Activated T-helper 9 cell treated with anti-CD3 and anti-CD28 coated beads, Interleukin-2, amount 50 U/mL, for 16 hours (primary cell): Measurements from ENCODE around the gene TBKBP1.
"Not testable (repeated sequence)": the region's sequence is repeated elsewhere in the genome, so short reads cannot be mapped to it uniquely, and the experiment has no call there.

ENCODE experiments used
- DNase-seq: peaks from one replicate; pipeline ENCODE4 v3.0.0-alpha.2; 2020; ENCODE audit warnings: low read depth

TBKBP1 gene

GRCh38 chr17:47676510-47677165, 17.3 kb upstream of the TBKBP1 start:
- DNase-seq, result no peak

- no peak for DNase-seq
These were observed 15.8 kb upstream of the TBKBP1 start for GRCh38 chr17:47678196-47678595.

GRCh38 chr17:47682138-47682537, 11.8 kb upstream of the TBKBP1 start:
- DNase-seq, result no peak

GRCh38 chr17:47682727-47683126, 11.2 kb upstream of the TBKBP1 start:
- DNase-seq, result not testable (repeated sequence)

DNA sequence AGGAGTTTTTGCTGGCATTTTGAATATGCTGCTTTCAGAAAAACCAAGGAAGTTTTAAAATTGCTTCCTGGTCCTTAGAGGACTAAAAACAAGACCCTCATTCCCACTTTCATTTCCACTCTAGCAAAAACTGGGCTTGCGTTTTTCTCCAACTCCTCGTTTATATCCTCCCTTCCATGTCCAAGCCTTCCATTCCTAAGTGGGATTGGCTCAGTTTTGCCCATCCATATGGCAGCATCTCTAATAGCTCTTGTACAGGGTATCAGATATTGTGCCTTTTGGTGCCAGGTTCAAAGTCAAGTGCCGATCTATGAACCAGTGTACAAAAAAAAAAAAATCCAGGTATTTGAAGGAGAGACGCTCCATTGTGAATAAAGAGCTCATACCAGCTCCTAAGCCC, 9.9 kb upstream of the TBKBP1 start:
- DNase-seq, result no peak

- DNase-seq, result no peak
These were observed 9.3 kb upstream of the TBKBP1 start for GRCh38 chr17:47684535-47685193.

DNA sequence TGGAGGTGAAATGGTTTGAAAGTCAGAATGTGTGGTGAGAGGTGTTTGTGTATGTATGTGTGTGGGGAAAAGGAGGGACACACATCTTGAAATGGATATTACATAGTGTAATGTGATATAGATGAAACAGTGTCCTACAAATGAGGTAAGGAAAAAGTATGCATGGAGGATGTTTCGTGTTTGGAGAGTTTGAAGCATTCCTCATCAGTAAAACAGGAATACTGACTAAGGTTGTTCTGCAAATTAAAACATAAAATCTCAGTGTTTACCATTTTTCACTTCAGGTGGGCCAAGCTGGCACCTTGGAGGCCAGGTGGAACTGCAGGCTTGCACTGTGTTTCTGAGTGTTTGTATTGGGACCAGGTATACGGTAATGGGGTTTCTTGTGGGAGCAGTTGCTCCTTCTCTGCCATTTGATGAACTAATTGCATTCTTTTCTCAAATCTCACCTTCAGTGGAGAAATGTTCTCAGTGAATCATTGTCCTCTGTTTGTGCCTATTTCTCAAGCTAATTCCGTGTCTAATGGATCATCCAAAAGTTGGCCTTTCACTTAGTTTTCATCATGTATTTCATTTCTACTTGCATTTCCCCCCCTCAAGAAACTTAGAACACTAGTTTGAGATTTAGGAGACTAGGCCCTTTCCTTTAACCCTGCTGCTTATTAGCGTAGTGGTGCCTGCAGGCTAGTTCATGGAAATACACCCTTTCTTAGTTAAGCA, 8.2 kb upstream of the TBKBP1 start:
- no peak for DNase-seq

DNA sequence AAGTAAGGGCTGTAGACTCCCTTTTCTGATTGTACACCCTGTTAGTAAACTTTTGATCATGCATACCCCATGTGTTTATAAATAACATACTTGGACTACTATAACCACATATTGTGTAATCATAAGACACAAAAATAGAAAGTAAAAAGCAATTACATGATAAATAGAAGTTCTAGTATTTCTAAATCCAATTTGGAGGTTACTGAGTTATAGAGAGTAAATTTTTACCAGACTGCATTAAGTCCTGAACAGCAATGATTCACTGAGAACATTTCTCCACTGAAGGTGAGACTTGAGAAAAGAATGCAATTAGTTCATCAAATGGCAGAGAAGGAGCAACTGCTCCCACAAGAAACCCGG, 7.7 kb upstream of the TBKBP1 start:
- no peak for DNase-seq

- DNase-seq, result no peak
These were observed 7.2 kb upstream of the TBKBP1 start for GRCh38 chr17:47686664-47687327.

GRCh38 chr17:47687328-47687690, 6.7 kb upstream of the TBKBP1 start:
- DNase-seq, result no peak

- DNase-seq, result no peak
These were observed 6.2 kb upstream of the TBKBP1 start for GRCh38 chr17:47687748-47688147.

GRCh38 chr17:47690121-47690520, 3.8 kb upstream of the TBKBP1 start:
- DNase-seq, result no peak

DNA sequence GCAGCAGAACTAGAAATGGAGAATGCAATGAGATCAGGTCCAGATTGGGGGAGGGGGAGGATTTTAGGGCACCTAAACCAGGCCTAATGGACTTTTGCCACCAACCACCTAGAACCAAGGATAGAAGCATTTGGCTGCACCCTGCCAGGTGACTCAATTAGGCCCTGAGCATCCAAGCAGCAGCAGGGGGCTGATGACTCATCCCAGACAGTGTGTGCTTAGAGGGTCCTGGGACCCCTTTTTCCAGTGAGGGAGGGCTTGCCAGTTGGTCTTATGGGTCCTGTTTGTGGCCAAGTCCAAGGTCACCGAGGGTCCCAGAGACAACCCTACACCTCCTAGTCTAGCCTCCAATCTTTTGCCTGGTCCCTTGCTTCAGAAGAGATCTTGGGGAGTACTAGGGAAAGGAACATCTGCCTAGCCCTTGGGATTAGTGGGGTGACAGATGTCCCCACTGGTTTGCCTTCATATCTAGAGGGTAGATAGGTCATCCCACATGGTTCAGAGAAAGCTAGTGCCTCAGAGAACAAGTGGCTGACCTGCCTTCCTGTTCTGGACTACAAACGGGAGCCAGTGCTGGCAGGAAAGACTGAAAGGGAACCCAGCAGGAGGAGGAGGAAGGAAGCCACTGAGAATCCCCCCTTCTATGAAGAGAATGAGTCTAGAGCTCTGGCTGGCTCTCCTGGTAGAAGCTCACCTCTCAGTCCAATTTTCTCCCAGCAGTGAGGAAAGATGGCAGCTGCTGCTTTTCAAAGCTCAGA, 1.6 kb upstream of the TBKBP1 start:
- DNase-seq, result no peak

GRCh38 chr17:47692895-47693730, 848 bp upstream of the TBKBP1 start:
- no peak for DNase-seq

DNA sequence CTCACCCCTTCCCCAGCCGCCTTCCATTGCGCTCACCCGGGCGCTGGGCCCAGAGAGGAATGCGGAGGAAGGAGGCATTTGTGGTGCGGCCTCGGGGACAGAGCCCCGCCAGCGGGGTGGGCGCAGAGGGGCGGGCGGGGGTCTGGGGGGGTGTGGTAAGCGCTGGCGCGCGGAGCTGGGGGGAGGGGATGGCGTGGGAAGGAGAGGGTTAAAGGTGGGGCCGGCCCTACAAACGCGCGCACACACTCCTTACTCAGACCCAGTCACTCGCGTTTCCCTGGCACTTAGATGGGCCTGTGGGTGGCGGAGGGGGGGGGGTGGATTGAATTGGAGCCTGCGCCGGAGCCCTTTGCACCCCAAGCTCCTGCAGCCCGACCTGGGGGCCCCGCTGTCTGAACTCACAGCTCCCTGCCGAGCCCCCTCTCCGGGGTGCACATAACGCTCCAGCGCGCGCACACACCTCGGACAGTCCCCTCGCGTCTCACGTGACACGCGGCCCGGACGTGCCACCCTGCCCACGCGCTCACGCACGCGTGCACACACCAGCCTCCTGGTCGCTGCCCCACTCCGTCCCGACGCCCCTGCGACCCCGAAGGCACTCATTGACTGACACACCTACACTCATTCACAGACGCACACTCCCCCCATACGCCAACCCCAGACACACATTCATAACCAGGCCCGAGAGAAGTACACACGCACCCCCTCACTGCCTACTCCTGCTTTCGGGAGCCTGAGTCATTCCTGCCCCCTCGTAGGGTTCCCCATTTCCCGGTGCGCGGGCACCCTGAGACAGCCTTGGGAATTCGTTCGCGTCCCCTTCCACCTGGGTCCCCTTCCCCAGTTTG, 844 bp downstream of the TBKBP1 start:
- DNase-seq, result peak; percentile 45

- no peak for DNase-seq
These were observed 1.7 kb downstream of the TBKBP1 start for GRCh38 chr17:47695429-47696376.

GRCh38 chr17:47696717-47697642, 3.0 kb downstream of the TBKBP1 start:
- DNase-seq, result no peak
